ENCODE results near the gene DYSF.

DNA sequence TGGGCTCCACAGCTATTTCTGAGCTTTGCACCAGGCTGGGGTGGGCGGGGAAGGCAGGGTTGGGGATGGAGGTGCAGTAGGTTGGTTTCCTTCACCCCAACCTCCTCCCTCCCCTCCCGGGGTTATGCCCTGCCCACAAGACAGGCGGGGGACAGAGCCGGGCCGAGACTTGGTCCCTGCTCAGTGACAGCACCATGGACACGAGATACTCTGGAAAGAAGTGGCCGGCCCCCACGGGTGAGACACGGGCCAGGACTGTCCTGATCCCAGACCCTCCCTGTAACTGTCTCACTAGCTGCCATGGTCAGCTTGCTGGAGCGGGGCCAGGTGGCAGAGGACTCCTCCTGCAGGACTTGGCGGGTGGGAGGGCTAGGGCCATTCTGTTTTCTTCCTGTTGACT is 59.7 kb downstream of the DYSF start:
- TF ChIP-seq, protein P1, sequence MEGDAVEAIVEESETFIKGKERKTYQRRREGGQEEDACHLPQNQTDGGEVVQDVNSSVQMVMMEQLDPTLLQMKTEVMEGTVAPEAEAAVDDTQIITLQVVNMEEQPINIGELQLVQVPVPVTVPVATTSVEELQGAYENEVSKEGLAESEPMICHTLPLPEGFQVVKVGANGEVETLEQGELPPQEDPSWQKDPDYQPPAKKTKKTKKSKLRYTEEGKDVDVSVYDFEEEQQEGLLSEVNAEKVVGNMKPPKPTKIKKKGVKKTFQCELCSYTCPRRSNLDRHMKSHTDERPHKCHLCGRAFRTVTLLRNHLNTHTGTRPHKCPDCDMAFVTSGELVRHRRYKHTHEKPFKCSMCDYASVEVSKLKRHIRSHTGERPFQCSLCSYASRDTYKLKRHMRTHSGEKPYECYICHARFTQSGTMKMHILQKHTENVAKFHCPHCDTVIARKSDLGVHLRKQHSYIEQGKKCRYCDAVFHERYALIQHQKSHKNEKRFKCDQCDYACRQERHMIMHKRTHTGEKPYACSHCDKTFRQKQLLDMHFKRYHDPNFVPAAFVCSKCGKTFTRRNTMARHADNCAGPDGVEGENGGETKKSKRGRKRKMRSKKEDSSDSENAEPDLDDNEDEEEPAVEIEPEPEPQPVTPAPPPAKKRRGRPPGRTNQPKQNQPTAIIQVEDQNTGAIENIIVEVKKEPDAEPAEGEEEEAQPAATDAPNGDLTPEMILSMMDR (IDR thresholded peaks at IDR 0.05) = no peak
- no peak for TF ChIP-seq POLR2A (IDR thresholded peaks at IDR 0.05)

Data from Peyer's patch (tissue), 4 donors.